Mesendoderm (in vitro differentiated cells): ENCODE data around the gene PCBP1.
"Not testable (repeated sequence)": the region's sequence is repeated elsewhere in the genome, so short reads cannot be mapped to it uniquely, and the experiment has no call there.

ENCODE experiments used
- DNase-seq: peaks from one replicate; pipeline ENCODE4 v3.0.0; 2013
- H2AK5ac ChIP-seq: 2 replicates; pipeline ENCODE4 v1.6.1; 2013; ENCODE audit warnings: low read length, inconsistent platforms
- H2BK120ac ChIP-seq: 2 replicates; pipeline ENCODE4 v1.6.1; 2013; ENCODE audit warnings: low read depth, mild to moderate bottlenecking, low read length, moderate library complexity, mixed read lengths
- H2BK15ac ChIP-seq: replicated peaks from 2 replicates; pipeline ENCODE4 v1.6.1; 2013; ENCODE audit warnings: low read depth, mild to moderate bottlenecking, moderate library complexity
- H2BK5ac ChIP-seq: 2 replicates; pipeline ENCODE4 v1.6.1; 2013; ENCODE audit warnings: low read length, inconsistent platforms
- H3K18ac ChIP-seq: 2 replicates; pipeline ENCODE4 v1.6.1; 2013; ENCODE audit warnings: mild to moderate bottlenecking, low read length, mixed read lengths
- H3K23ac ChIP-seq: one replicate; pipeline ENCODE4 v1.6.1; 2013; ENCODE audit warnings: low read length
- H3K27ac ChIP-seq: 2 replicates; pipeline ENCODE4 v1.5.1; 2013; ENCODE audit warnings: low read depth, mild to moderate bottlenecking, inconsistent platforms, low read length, moderate library complexity
- H3K27me3 ChIP-seq: 2 replicates; pipeline ENCODE4 v1.6.1; 2013; ENCODE audit warnings: low read length, control low read depth, mild to moderate bottlenecking, inconsistent platforms; ENCODE audit not compliant: insufficient read depth, poor library complexity
- H3K36me3 ChIP-seq: 2 replicates; pipeline ENCODE4 v1.6.1; 2013; ENCODE audit warnings: low read length, inconsistent platforms; ENCODE audit not compliant: control insufficient read depth, insufficient read depth
- H3K4ac ChIP-seq: one replicate; pipeline ENCODE4 v1.6.1; 2013; ENCODE audit warnings: low read depth, mild to moderate bottlenecking, low read length, moderate library complexity
- H3K4me1 ChIP-seq: 2 replicates; pipeline ENCODE4 v1.6.1; 2013; ENCODE audit warnings: low read depth, low read length, inconsistent platforms; ENCODE audit not compliant: control insufficient read depth
- H3K4me2 ChIP-seq: 2 replicates; pipeline ENCODE4 v1.6.1; 2013; ENCODE audit warnings: low read length
- H3K4me3 ChIP-seq: 2 replicates; pipeline ENCODE4 v1.5.1; 2013; ENCODE audit warnings: mild to moderate bottlenecking, low read length
- H3K56ac ChIP-seq: one replicate; pipeline ENCODE4 v1.6.1; 2013; ENCODE audit warnings: low read length
- H3K79me1 ChIP-seq: 2 replicates; pipeline ENCODE4 v1.6.1; 2013; ENCODE audit warnings: low read length, inconsistent platforms
- H3K79me2 ChIP-seq: 2 replicates; pipeline ENCODE4 v1.6.1; 2013; ENCODE audit warnings: mild to moderate bottlenecking, low read length; ENCODE audit not compliant: control insufficient read depth, insufficient read depth
- H3K9ac ChIP-seq: 2 replicates; pipeline ENCODE4 v1.6.1; 2013; ENCODE audit warnings: low read length, inconsistent platforms
- H4K5ac ChIP-seq: one replicate; pipeline ENCODE4 v1.6.1; 2013; ENCODE audit warnings: low read length
- H4K8ac ChIP-seq: one replicate; pipeline ENCODE4 v1.6.1; 2013; ENCODE audit warnings: low read depth, mild to moderate bottlenecking, control low read depth, low read length, moderate library complexity
- WGBS: extraction: QIAGEN DNeasy Blood & Tissue Kit; methylation state at CpG from one replicate; pipeline ENCODE4 v1.1.7; 2013; ENCODE audit warnings: low lambda C conversion rate, missing lambda C conversion rate; ENCODE audit not compliant: insufficient coverage; ENCODE audit errors: extremely low coverage; 5-methylcytosine and 5-hydroxymethylcytosine counted together

Gene PCBP1

GRCh38 chr2:70104231-70105111 is 17.2 kb downstream of the PCBP1 start:
- no peaks in the 10 kb centered on the region for H3K36me3 ChIP-seq
- WGBS = no CpG with 5 or more reads among the region's 11 CpGs
- H3K9ac ChIP-seq = no peak overlapping the region
- H2BK15ac ChIP-seq = no peak overlapping the region
- no peak overlapping the region for H3K4me3 ChIP-seq
- H2BK5ac ChIP-seq = no peak overlapping the region
- H3K4me2 ChIP-seq = no peak overlapping the region
- no peak overlapping the region for H4K5ac ChIP-seq
- no peak overlapping the region for H3K4ac ChIP-seq
- no peaks in the 10 kb centered on the region for H3K79me2 ChIP-seq
- H3K56ac ChIP-seq = no peak overlapping the region
- no peaks in the 10 kb centered on the region for H3K27me3 ChIP-seq
- no peak overlapping the region for H3K27ac ChIP-seq
- H3K4me1 ChIP-seq = peaks cover 9% of the 10 kb centered on the region
- H4K8ac ChIP-seq = no peak overlapping the region
- no peak overlapping the region for H3K18ac ChIP-seq
- no peak overlapping the region for H2BK120ac ChIP-seq
- peak; percentile 76 for DNase-seq
- no peaks in the 10 kb centered on the region for H3K79me1 ChIP-seq
- no peak overlapping the region for H3K23ac ChIP-seq
- H2AK5ac ChIP-seq = no peak overlapping the region

- no CpG with 5 or more reads among the region's 8 CpGs for WGBS
- not testable (repeated sequence) for H4K8ac ChIP-seq, H3K27me3 ChIP-seq, DNase-seq, H3K4me1 ChIP-seq, H3K18ac ChIP-seq, H3K23ac ChIP-seq, H3K4me3 ChIP-seq, H2BK120ac ChIP-seq, H3K79me2 ChIP-seq, H3K4me2 ChIP-seq, H2BK15ac ChIP-seq, H3K4ac ChIP-seq, H2BK5ac ChIP-seq, H3K9ac ChIP-seq, H3K79me1 ChIP-seq, H3K56ac ChIP-seq, H3K27ac ChIP-seq, H3K36me3 ChIP-seq, H2AK5ac ChIP-seq, H4K5ac ChIP-seq
These were observed 18.9 kb downstream of the PCBP1 start for GRCh38 chr2:70106138-70106537.

- H3K23ac ChIP-seq, H3K27ac ChIP-seq, H3K9ac ChIP-seq, H3K4me2 ChIP-seq, H4K5ac ChIP-seq, H2BK120ac ChIP-seq, H2AK5ac ChIP-seq, H3K56ac ChIP-seq, H4K8ac ChIP-seq, H3K4me3 ChIP-seq, H3K36me3 ChIP-seq, DNase-seq, H3K18ac ChIP-seq, H3K79me2 ChIP-seq, H3K4ac ChIP-seq, H3K27me3 ChIP-seq, H2BK5ac ChIP-seq, H2BK15ac ChIP-seq, H3K79me1 ChIP-seq: not testable (repeated sequence)
- WGBS = no CpG with 5 or more reads among the region's 5 CpGs
- H3K4me1 ChIP-seq = peaks cover 13% of the 10 kb centered on the region
These were observed 23.1 kb downstream of the PCBP1 start for GRCh38 chr2:70110397-70110796.

GRCh38 chr2:70111752-70112591 is 24.7 kb downstream of the PCBP1 start:
- no peak overlapping the region for H2BK15ac ChIP-seq
- no peak overlapping the region for H3K23ac ChIP-seq
- no peaks in the 10 kb centered on the region for H3K79me2 ChIP-seq
- no peak overlapping the region for H2BK120ac ChIP-seq
- no peak overlapping the region for H3K4me3 ChIP-seq
- peak; percentile 89 for DNase-seq
- peak overlapping the region; percentile 76 for H3K18ac ChIP-seq
- no peak overlapping the region for H4K5ac ChIP-seq
- H3K4me2 ChIP-seq = no peak overlapping the region
- H2BK5ac ChIP-seq = no peak overlapping the region
- H2AK5ac ChIP-seq = no peak overlapping the region
- H3K9ac ChIP-seq = peak overlapping the region; percentile 14
- H3K4ac ChIP-seq = no peak overlapping the region
- H4K8ac ChIP-seq = no peak overlapping the region
- no CpG with 5 or more reads among the region's 7 CpGs for WGBS
- peak overlapping the region; percentile 32 for H3K27ac ChIP-seq
- no peaks in the 10 kb centered on the region for H3K79me1 ChIP-seq
- H3K56ac ChIP-seq = peak overlapping the region; percentile 29
- no peaks in the 10 kb centered on the region for H3K27me3 ChIP-seq
- no peaks in the 10 kb centered on the region for H3K36me3 ChIP-seq
- peaks cover 14% of the 10 kb centered on the region for H3K4me1 ChIP-seq

- Histone ChIP-seq H3K4ac (peak overlapping the region; percentile 36), H2BK5ac (no peak overlapping the region), H3K9ac (no peak overlapping the region), H3K27ac (no peak overlapping the region), H4K5ac (no peak overlapping the region), H3K23ac (no peak overlapping the region), H3K4me1 (peaks cover 8% of the 10 kb centered on the region), H3K4me3 (no peak overlapping the region), H3K56ac (peak overlapping the region; percentile 3), H3K18ac (peak overlapping the region; percentile 87), H2AK5ac (no peak overlapping the region), H3K79me1 (no peaks in the 10 kb centered on the region), H4K8ac (no peak overlapping the region), H2BK120ac (peak overlapping the region; percentile 76), H3K27me3 (no peaks in the 10 kb centered on the region), H3K4me2 (no peak overlapping the region), H2BK15ac (no peak overlapping the region), H3K36me3 (no peaks in the 10 kb centered on the region), H3K79me2 (no peaks in the 10 kb centered on the region)
- WGBS = no CpG with 5 or more reads among the region's 4 CpGs
- no peak for DNase-seq
These were observed 26.2 kb downstream of the PCBP1 start for GRCh38 chr2:70113359-70114070.
